NK-92 treated with Interleukin-12 subunit alpha and Interleukin-12 subunit beta, amount 100 ng/mL, for 24 hours (cell line): ENCODE data around the gene USP40.

Source experiments
- DNase-seq: peaks from one replicate; lab custom pipeline; 2025; lab: John Stamatoyannopoulos, UW

USP40 gene

GRCh38 chr2:233476063-233476410 lies 90.5 kb downstream of the USP40 start:
- DNase-seq = no peak

GRCh38 chr2:233474308-233475160 lies 92.0 kb downstream of the USP40 start:
- DNase-seq = no peak

DNA sequence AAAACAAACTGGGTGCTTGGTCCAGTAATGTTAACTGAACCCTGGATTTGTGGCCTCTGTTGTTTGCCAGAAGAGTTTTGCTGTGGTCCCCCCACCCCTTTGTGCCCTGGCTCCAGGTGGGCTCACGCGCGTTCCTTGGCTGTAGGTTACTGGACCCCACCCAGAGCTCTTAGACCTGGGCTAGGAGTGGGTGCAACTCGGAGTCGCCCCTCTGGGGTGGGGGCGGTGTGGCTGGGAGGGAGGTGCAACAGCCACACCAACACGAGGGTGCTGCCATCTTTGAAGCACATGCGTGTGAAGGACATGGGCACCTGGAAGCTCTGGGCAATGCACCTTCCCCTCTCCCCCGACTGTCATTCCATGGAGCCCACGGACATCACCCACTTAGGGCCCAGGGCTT lies 92.7 kb downstream of the USP40 start:
- no peak for DNase-seq

- DNase-seq = no peak
Measured at GRCh38 chr2:233473386-233473791, 93.2 kb downstream of the USP40 start.

DNA sequence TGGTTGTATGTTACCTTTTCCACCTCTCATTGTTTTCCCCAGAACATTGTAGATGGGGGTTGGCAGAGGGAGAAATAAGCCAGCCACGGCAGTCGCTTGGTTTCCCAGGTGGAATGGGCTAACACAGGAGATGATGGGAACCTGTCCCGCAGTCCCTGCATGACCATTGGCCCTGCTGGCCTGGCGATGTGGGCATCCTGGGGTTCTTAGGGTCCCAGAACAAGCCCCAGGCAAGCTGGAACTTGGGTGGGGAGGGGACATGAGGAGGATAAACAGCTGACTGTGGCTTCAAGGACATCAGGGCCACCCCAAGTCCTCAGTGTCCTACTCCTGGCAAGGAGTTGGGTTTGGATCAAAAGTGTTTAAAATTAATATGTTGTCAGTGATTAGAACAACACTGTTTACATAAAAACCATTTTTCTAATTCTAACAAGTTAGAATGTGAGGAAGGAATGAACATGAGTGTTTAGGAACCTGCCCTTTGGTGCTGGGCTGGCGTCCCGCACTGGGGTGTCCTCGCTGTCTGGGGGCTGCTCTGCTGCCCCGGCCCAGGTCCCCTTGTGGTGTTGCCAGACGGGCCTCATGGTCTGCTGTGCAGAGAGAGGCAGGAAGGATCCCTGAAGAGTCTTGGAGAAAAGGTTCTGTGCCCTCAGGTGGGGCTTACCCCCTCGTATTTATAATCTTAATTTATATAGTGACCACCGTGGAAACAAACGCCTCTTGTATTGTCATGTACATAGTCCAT lies 95.1 kb downstream of the USP40 start:
- DNase-seq = no peak

DNA sequence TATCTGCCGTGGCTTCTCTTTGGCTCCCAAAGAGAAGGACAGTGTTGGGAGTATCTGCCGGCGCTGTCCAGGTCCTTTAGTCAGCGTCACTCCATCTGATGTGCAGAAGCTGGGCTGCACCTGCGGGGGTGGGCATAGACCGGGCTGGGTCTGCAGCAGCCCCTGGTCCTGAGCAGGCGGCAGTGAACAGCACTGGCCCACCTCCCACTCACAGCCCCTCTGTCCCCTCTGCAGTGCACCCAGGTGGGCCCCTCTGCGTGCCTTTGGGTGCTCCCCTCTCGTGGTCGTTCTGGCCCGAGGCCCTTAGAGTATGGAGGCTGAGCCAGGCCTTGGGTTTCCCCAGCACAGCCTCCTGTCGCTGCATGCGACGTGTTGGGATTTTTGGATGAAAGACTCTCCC lies 95.7 kb downstream of the USP40 start:
- DNase-seq = no peak

GRCh38 chr2:233470011-233470687 lies 96.4 kb downstream of the USP40 start:
- no peak for DNase-seq

DNA sequence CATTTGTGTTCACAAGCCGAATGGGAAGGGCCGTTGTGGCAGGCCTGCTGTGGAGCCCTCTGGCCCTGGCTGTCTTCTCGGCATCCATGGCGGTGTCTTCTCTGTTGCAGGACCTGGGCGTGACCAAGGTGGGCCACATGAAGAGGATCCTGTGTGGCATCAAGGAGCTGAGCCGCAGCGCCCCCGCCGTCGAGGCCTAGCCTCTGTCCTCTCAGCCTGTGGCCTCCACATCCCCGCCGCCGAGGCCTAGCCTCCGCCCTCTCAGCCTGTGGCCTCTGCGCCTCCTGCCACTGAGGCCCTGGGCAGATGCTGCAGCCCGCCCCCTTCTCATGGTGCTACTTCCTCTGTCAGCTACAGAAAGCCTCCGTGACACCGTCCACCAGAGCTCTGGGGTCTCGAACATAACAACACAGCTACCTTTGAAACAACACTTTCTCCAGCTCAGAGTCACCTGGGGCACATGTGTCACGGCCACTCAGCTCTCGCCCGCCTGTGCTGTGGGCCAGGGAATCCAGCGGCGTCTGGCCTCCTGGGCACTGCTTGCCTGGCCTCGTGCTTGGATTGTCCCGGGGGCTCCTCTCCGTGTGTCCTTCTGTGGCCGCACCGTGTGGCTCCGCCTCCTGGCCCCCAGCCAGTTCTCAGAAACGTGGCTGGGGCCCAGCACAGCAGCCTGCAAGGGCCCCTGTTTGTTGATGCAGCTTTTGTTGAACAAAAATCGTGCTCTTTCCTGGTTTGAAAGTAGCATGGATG lies 97.1 kb downstream of the USP40 start:
- DNase-seq = no peak

- DNase-seq = no peak
Measured at GRCh38 chr2:233468741-233469110, 97.9 kb downstream of the USP40 start.

- DNase-seq = no peak
Measured at GRCh38 chr2:233468047-233468740, 98.4 kb downstream of the USP40 start.

DNA sequence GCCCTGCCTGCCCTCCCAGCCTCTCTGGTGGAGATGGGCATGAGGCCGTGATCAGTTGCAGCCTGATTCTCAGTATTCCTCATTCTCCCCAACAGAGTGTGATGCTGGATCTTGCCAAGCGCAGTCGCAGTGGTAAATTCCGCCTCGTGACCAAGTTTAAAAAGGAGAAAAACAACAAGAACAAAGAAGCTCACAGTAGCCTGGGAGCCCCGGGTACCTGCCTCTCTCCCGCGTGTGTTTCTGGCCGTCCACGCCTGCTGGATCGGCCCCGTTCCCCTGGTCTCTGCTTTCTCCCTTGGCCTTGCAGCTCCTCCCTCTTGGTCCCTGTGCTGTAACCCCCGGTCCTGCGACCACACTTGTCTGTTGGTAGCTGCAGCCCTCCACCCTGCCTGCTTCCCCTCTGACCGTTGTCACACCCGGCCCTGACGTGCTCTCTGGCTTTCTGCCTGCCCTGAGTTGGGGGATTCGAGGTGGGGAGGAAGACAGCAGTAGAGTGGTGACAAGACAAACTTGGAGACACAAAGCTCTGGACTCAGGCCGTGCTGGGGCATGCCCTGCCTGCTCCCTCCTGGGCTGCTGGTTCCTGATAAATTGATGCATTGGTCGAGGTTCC lies 99.5 kb downstream of the USP40 start:
- no peak for DNase-seq

- no peak for DNase-seq
Measured at GRCh38 chr2:233464531-233465240, 101.9 kb downstream of the USP40 start.

DNA sequence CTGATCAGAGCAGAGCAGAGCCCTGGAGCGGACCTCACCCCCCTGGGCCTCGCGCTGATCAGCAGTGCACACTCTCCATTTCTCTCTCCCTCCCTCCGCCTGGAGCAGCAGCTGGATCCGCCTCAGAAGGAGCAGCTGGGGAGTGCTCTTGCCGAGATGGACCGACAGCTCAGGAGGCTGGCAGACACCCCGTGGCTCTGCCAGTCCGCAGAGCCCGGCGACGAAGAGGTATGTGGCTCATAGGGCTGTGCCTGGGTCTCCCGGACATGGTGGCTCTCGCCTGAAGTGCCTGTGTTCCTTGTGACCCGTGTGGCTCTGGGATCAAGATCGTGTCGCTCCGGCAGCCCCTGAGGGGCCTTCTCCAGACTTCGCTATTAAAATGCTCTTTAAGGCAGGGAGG lies 102.5 kb downstream of the USP40 start:
- no peak for DNase-seq

DNA sequence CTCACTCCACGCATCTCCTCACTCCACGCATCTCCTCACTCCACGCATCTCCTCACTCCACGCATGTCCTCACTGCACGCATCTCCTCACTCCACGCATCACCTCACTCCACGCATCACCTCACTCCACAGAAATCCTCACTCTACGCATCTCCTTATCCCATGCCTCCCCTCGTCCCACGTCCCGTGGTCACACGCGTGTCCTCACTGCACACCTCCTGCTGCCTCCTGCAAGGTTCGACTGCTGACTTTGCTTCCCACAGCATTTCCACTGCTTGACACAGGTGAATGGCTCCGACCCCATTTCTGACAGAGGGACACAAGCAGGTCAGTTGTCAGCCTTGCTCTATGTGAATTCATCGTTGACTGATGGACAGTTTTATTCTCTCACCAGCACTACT lies 103.0 kb downstream of the USP40 start:
- no peak for DNase-seq

DNA sequence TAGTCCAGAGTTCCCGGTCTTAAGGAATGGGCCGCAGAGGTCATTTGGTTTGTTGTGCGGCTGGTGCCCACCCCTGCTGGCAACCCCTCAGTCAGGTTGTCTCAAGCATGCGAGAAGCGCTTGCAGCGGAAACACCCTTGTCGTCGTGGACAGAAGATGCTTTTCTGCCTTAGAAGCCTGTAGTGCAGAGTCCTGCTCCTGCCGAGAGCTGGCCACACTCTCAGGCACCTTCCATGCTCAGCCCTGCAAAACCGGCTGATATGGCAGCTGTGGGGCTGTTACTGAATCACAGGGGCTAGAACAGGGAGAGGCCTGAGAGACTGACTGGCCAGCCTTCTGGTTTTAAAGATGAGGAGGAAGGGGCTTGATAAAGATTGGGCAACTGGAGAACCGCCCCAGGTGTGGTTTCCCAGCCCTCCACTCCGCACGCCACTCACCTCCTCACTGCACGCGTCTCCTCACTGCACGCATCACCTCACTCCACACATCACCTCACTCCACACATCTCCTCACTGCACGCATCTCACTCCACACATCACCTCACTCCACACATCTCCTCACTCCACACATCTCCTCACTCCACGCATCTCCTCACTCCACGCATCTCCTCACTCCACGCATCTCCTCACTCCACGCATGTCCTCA lies 103.6 kb downstream of the USP40 start:
- no peak for DNase-seq

- DNase-seq = no peak
Measured at GRCh38 chr2:233462202-233462785, 104.3 kb downstream of the USP40 start.

DNA sequence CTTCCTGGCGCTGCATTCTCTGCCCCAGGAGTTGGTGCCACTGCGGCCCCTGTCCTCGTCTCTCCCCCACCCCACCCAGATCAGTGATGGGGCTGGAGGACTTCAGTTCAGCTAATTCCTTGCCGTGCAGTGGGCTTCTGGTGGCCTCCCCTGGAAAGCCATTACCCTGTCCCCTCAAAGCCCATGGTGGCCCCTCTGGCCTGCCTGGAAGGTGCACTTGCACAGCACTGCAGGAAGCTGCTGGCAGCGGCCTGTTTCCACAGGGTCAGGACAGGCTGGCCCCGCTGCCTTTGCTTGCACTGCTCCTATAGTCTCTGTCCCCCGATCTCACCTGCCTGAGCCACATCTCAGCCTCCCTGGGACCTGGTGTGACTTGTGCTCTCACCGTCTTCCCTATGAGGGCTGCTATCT lies 105.1 kb downstream of the USP40 start:
- no peak for DNase-seq

- DNase-seq = no peak
Measured at GRCh38 chr2:233460726-233461441, 105.7 kb downstream of the USP40 start.

- DNase-seq = no peak
Measured at GRCh38 chr2:233459426-233459825, 107.2 kb downstream of the USP40 start.
